IPS-NIHi7 (cell line): ENCODE results near the gene DYRK4.
"Not testable (repeated sequence)": the region's sequence is repeated elsewhere in the genome, so short reads cannot be mapped to it uniquely, and the experiment has no call there.

Experiments used
- DNase-seq: peaks from one replicate; pipeline ENCODE4 v3.0.0; 2012; ENCODE audit warnings: mixed read lengths; ENCODE audit errors: extremely low spot score

Gene DYRK4

GRCh38 chr12:4562034-4562657, at the start of gene DYRK4:
Gene DYRK4 (plus strand): TSS chr12:4562208. CDS start chr12:4562246, 38 bp downstream.
- peak; percentile 97 for DNase-seq

- DNase-seq: no peak
Measured at GRCh38 chr12:4518106-4518728, 43.8 kb upstream of the DYRK4 start.

GRCh38 chr12:4523443-4523842, 38.6 kb upstream of the DYRK4 start:
- not testable (repeated sequence) for DNase-seq

GRCh38 chr12:4526923-4527546, 35.0 kb upstream of the DYRK4 start:
- no peak for DNase-seq

GRCh38 chr12:4530160-4530559, 31.8 kb upstream of the DYRK4 start:
- DNase-seq: no peak

GRCh38 chr12:4530982-4531586, 30.9 kb upstream of the DYRK4 start:
- no peak for DNase-seq

GRCh38 chr12:4535092-4535491, 26.9 kb upstream of the DYRK4 start:
- DNase-seq: no peak

GRCh38 chr12:4535871-4536270, 26.1 kb upstream of the DYRK4 start:
- DNase-seq: no peak

- DNase-seq: peak; percentile 99
Measured at GRCh38 chr12:4538207-4539160, 23.5 kb upstream of the DYRK4 start, which contains the start of gene RAD51AP1. Gene RAD51AP1 (plus strand): TSS chr12:4538890. CDS start chr12:4538940, 50 bp downstream.

- DNase-seq: no peak
Measured at GRCh38 chr12:4539167-4539870, 22.7 kb upstream of the DYRK4 start.

- no peak for DNase-seq
Measured at GRCh38 chr12:4540170-4540569, 21.8 kb upstream of the DYRK4 start.

- no peak for DNase-seq
Measured at GRCh38 chr12:4540638-4541037, 21.4 kb upstream of the DYRK4 start.

- no peak for DNase-seq
Measured at GRCh38 chr12:4545195-4545594, 16.8 kb upstream of the DYRK4 start.

- no peak for DNase-seq
Measured at GRCh38 chr12:4552191-4552590, 9.8 kb upstream of the DYRK4 start.

- DNase-seq: no peak
Measured at GRCh38 chr12:4553943-4554342, 8.1 kb upstream of the DYRK4 start.

GRCh38 chr12:4555804-4556203, 6.2 kb upstream of the DYRK4 start:
- no peak for DNase-seq

- DNase-seq: no peak
Measured at GRCh38 chr12:4556735-4557530, 5.1 kb upstream of the DYRK4 start.

GRCh38 chr12:4557586-4557985, 4.4 kb upstream of the DYRK4 start:
- no peak for DNase-seq

- no peak for DNase-seq
Measured at GRCh38 chr12:4558171-4558570, 3.8 kb upstream of the DYRK4 start.

GRCh38 chr12:4563336-4563735, 1.3 kb downstream of the DYRK4 start:
- DNase-seq: no peak
